Endothelial cell of umbilical vein (primary cell): ENCODE measurements around the gene ELMOD2. TPM values are rescaled to one million over a fixed set of nuclear protein-coding genes. Genes with fewer than 3 reads are reported as not detected.

Experiments
- BruUV-seq: library from RNA; stranded (reverse); fragments of 400-500 nt; replicated peaks from 2 replicates; lab custom pipeline; 2021; lab: Mats Ljungman, UMichigan
- CTCF ChIA-PET: fragments of 300-600, 350-600 bp; sonication (Branson Sonifier 250); formaldehyde crosslinking; loops from one replicate; lab custom pipeline; 2021; ENCODE audit warnings: antibody characterized with exemption, inconsistent platforms; lab: Charles Lee
- POLR2A ChIA-PET: fragments of 300-600, 350-600 bp; sonication (Branson Sonifier 250); formaldehyde crosslinking; loops from one replicate; lab custom pipeline; 2021; ENCODE audit warnings: antibody characterized with exemption, inconsistent platforms; lab: Charles Lee
- DNase-seq: peaks from one replicate; pipeline ENCODE4 v3.0.0-alpha.2; 2011; ENCODE audit warnings: low read depth, low spot score
- FAIRE-seq: peaks from 2 replicates; lab custom pipeline; 2011; peaks lifted over from hg19 to GRCh38; lab: Jason Lieb, UNC
- H2AFZ ChIP-seq: 2 replicates; pipeline ENCODE4 v1.6.0; 2012; ENCODE audit warnings: low read depth, low read length, control low read depth, inconsistent platforms
- H3K27ac ChIP-seq: 2 replicates; pipeline ENCODE4 v1.5.1; 2011; ENCODE audit warnings: low read depth, mild to moderate bottlenecking, control low read depth, low read length, moderate library complexity; ENCODE audit not compliant: insufficient read depth
- H3K27me3 ChIP-seq, 2 experiments: 2 replicates each; pipeline versions ENCODE4 v1.6.0 to v1.6.1; 2011; ENCODE audit warnings: low read length in 2 of 2, mixed read lengths in 1 of 2; ENCODE audit not compliant: control insufficient read depth in 2 of 2, insufficient read depth in 2 of 2
- H3K36me3 ChIP-seq, 2 experiments: 2 replicates in 1 of 2; 3 replicates in 1 of 2; pipeline ENCODE4 v1.5.1; 2011; ENCODE audit warnings: low read length in 2 of 2, mild to moderate bottlenecking in 1 of 2, moderate library complexity in 1 of 2; ENCODE audit not compliant: control insufficient read depth in 2 of 2, insufficient read depth in 2 of 2; ENCODE audit errors: extremely low read depth in 1 of 2
- H3K4me1 ChIP-seq: 3 replicates; pipeline ENCODE4 v1.5.1; 2011; ENCODE audit warnings: mild to moderate bottlenecking, low read length; ENCODE audit not compliant: control insufficient read depth, insufficient read depth; ENCODE audit errors: extremely low read depth
- H3K4me2 ChIP-seq: 2 replicates; pipeline ENCODE4 v1.6.1; 2011; ENCODE audit warnings: low read length, control low read depth, mixed read lengths; ENCODE audit not compliant: insufficient read depth
- H3K4me3 ChIP-seq, 3 experiments: fragments of 200-600 bp in 1 of 3; sonication (generic), shearing (Covaris generic) in 1 of 3; replicated peaks in 1 of 3; 2 replicates each; pipeline ENCODE4 v1.5.1; 2011 to 2016; ENCODE audit warnings: control low read depth in 3 of 3, low read length in 3 of 3, mild to moderate bottlenecking in 2 of 3, inconsistent platforms in 1 of 3, low read depth in 1 of 3, moderate library complexity in 1 of 3; ENCODE audit not compliant: insufficient read depth in 1 of 3
- H3K79me2 ChIP-seq: 2 replicates; pipeline ENCODE4 v1.6.0; 2012; ENCODE audit warnings: low read length, inconsistent platforms; ENCODE audit not compliant: control insufficient read depth, insufficient read depth
- H3K9ac ChIP-seq: replicated peaks from 2 replicates; pipeline ENCODE3; 2011; ENCODE audit warnings: low read length, control low read depth; ENCODE audit not compliant: insufficient read depth; ENCODE audit errors: extremely low read depth
- H3K9me1 ChIP-seq: replicated peaks from 3 replicates; pipeline ENCODE4 v1.6.0; 2011; ENCODE audit warnings: mild to moderate bottlenecking, low read length; ENCODE audit not compliant: control insufficient read depth, insufficient read depth; ENCODE audit errors: extremely low read depth
- H3K9me3 ChIP-seq: replicated peaks from 2 replicates; pipeline ENCODE4 v1.5.1; 2012; ENCODE audit warnings: low read length, inconsistent platforms; ENCODE audit not compliant: control insufficient read depth, insufficient read depth
- H4K20me1 ChIP-seq: replicated peaks from 2 replicates; pipeline ENCODE3; 2011; ENCODE audit warnings: mild to moderate bottlenecking, low read length; ENCODE audit not compliant: control insufficient read depth, insufficient read depth; ENCODE audit errors: extremely low read depth
- EZH2 ChIP-seq: IDR thresholded peaks from 2 replicates; pipeline ENCODE4 v1.6.1; 2012; ENCODE audit warnings: borderline replicate concordance, low read depth, mild to moderate bottlenecking, moderate library complexity, low read length, inconsistent platforms; ENCODE audit not compliant: severe bottlenecking
- FOS ChIP-seq: IDR thresholded peaks from 2 replicates; pipeline ENCODE4 v1.6.1; 2011; ENCODE audit warnings: mild to moderate bottlenecking, low read length, moderate library complexity, borderline replicate concordance; ENCODE audit not compliant: insufficient read depth
- GATA2 ChIP-seq: IDR thresholded peaks from 2 replicates; pipeline ENCODE4 v1.7.0; 2011; ENCODE audit warnings: low read depth, mild to moderate bottlenecking, moderate library complexity, mixed read lengths, low read length; ENCODE audit not compliant: insufficient read length, insufficient read depth
- JUN ChIP-seq: IDR thresholded peaks from 2 replicates; pipeline ENCODE4 v1.6.1; 2011; ENCODE audit warnings: borderline replicate concordance, low read depth; ENCODE audit not compliant: insufficient read length, insufficient read depth
- MAX ChIP-seq: IDR thresholded peaks from 2 replicates; pipeline ENCODE4 v1.6.1; 2011; ENCODE audit not compliant: insufficient read depth, insufficient read length
- MYC ChIP-seq: IDR thresholded peaks from one replicate; pipeline ENCODE4 v1.6.1; 2011; ENCODE audit warnings: mild to moderate bottlenecking, low read depth, low read length
- POLR2AphosphoS5 ChIP-seq: IDR thresholded peaks from 2 replicates; pipeline ENCODE4 v1.6.1; 2012; ENCODE audit warnings: low read depth, mild to moderate bottlenecking, control low read depth, low read length, moderate library complexity; ENCODE audit not compliant: insufficient read depth
- dilution Hi-C: fragments of 300-500 bp; cut with MboI; formaldehyde crosslinking; loops from one replicate; pipeline ENCODE4 v1.15.0; 2019; ENCODE audit warnings: low sequenced_read_pairs; ENCODE audit not compliant: extremely low pct_ligation_motif_present
- intact Hi-C: fragments of 100-400 bp; cut with micrococcal nuclease; formaldehyde crosslinking; loops from one replicate; pipeline ENCODE4 v1.10.0; 2022
- polyA plus RNA-seq, 4 experiments: library from polyadenylated mRNA; depleted of rRNA in 3 of 4; stranded (reverse) in 3 of 4; unstranded in 1 of 4; fragments of >200 nt; gene quantifications; 2 replicates each; pipeline versions ENCODE4 v1.2.1 to v1.2.3, GENCODE V29; 2011 to 2012; ENCODE audit warnings: missing spikeins in 1 of 4
- total RNA-seq: library from RNA; stranded (reverse); gene quantifications from 2 replicates; pipeline ENCODE4 v1.2.3, GENCODE V29; 2021
- TF ChIP-seq, protein P1 (sequence below), 2 donors: IDR thresholded peaks; 1 replicate in 1 of 2; 2 replicates in 1 of 2; pipeline ENCODE4 v1.5.1; 2011; ENCODE audit warnings: low read length in 2 of 2, mild to moderate bottlenecking in 2 of 2, moderate library complexity in 2 of 2, control low read depth in 1 of 2, inconsistent platforms in 1 of 2, low read depth in 1 of 2; ENCODE audit not compliant: insufficient read depth in 1 of 2; ENCODE audit errors: extremely low read depth in 1 of 2

The ELMOD2 gene
- total and polyA plus RNA-seq, 2 donors (not counting 3 experiments of a cell fraction or from before 2014, with no cell fraction given), result 5.0 to 23.6 TPM

GRCh38 chr4:140579278-140579677 is 55.3 kb downstream of the ELMOD2 start:
- no peak overlapping the region for H2AFZ ChIP-seq
- dilution Hi-C loops (no loop called here), intact Hi-C loops (no loop called here)
- TF ChIP-seq GATA2 (no peak), EZH2 (peak; percentile 42)
- no peak overlapping the region for H3K4me3 ChIP-seq
- no peaks in the 10 kb centered on the region for H3K36me3 ChIP-seq
- DNase-seq (no peak), FAIRE-seq (no peak)
- H3K4me2 ChIP-seq, result no peak overlapping the region
- no TSS peak for BruUV-seq
- no peaks in the 10 kb centered on the region for H3K9me1 ChIP-seq
- H4K20me1 ChIP-seq, result no peaks in the 10 kb centered on the region
- ChIA-PET CTCF (no interaction called here), POLR2A (no interaction called here)
- H3K79me2 ChIP-seq, result no peaks in the 10 kb centered on the region
- H3K27ac ChIP-seq, result no peak overlapping the region
- peaks cover 34 to 40% of the 10 kb centered on the region in 2 experiments for H3K27me3 ChIP-seq
- H3K4me1 ChIP-seq, result no peaks in the 10 kb centered on the region
- no peak overlapping the region for H3K9ac ChIP-seq
- no peaks in the 10 kb centered on the region for H3K9me3 ChIP-seq

DNA sequence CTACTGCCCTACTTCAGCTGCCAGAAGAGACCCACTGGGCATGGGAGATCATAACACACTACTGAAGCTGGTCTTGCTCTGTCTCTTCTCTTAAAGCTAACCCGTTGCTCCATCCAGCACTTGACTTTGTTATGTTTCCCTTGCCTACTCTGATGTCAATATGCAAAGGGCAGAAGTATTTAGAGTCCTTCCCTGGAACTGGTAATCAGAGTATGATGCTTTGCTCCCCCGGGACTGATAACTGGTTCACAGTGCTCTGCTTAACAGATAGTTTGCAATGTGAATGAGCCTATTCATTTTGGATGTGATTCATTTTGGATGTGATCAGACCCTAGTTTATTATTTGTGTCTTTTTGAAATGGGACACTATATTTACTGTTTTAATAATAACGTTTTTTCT is 57.1 kb downstream of the ELMOD2 start:
- POLR2A ChIA-PET, result no interaction called here
- intact Hi-C loops (no loop called here), dilution Hi-C loops (no loop called here)
- CTCF ChIA-PET, result interaction anchor here (2.1 kb wide), 1 partner anchor 17 kb away, joined by 6 read pairs; no protein-coding TSS in a partner anchor
- no peaks in the 10 kb centered on the region for H3K4me1 ChIP-seq
- H3K36me3 ChIP-seq, result no peaks in the 10 kb centered on the region
- no peak for FAIRE-seq
- H3K27ac ChIP-seq, result no peak overlapping the region
- BruUV-seq, result no TSS peak
- no peak overlapping the region for H2AFZ ChIP-seq
- peaks cover 28 to 33% of the 10 kb centered on the region in 2 experiments for H3K27me3 ChIP-seq
- TF ChIP-seq FOS, result no peak
- no peak for TF ChIP-seq GATA2
- no peak for TF ChIP-seq MYC
- TF ChIP-seq POLR2AphosphoS5, result no peak
- no peak for TF ChIP-seq JUN
- TF ChIP-seq, protein P1, sequence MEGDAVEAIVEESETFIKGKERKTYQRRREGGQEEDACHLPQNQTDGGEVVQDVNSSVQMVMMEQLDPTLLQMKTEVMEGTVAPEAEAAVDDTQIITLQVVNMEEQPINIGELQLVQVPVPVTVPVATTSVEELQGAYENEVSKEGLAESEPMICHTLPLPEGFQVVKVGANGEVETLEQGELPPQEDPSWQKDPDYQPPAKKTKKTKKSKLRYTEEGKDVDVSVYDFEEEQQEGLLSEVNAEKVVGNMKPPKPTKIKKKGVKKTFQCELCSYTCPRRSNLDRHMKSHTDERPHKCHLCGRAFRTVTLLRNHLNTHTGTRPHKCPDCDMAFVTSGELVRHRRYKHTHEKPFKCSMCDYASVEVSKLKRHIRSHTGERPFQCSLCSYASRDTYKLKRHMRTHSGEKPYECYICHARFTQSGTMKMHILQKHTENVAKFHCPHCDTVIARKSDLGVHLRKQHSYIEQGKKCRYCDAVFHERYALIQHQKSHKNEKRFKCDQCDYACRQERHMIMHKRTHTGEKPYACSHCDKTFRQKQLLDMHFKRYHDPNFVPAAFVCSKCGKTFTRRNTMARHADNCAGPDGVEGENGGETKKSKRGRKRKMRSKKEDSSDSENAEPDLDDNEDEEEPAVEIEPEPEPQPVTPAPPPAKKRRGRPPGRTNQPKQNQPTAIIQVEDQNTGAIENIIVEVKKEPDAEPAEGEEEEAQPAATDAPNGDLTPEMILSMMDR (IDR thresholded peaks at IDR 0.05; ENCODE audit: extremely low read depth in 1 of 2, insufficient read depth in 1 of 2, low read depth in 1 of 2, low read length in 2 of 2), result no peak
- no peak for TF ChIP-seq MAX
- no peak for DNase-seq
- no peaks in the 10 kb centered on the region for H3K9me3 ChIP-seq
- H3K79me2 ChIP-seq, result no peaks in the 10 kb centered on the region
- no peak overlapping the region for H3K9ac ChIP-seq
- no peaks in the 10 kb centered on the region for H4K20me1 ChIP-seq
- H3K9me1 ChIP-seq, result no peaks in the 10 kb centered on the region
- H3K4me2 ChIP-seq, result no peak overlapping the region
- no peak overlapping the region for H3K4me3 ChIP-seq
